Stimulated activated CD4-positive, alpha-beta T cell treated with anti-CD3 and anti-CD28 coated beads, Interleukin-15, amount 100 ng/mL, for 1 hour (primary cell): ENCODE measurements around the gene SPOP.
"Not testable (repeated sequence)": the region's sequence is repeated elsewhere in the genome, so short reads cannot be mapped to it uniquely, and the experiment has no call there.

Experiments
- DNase-seq, 2 donors: peaks; one replicate each; pipeline ENCODE4 v3.0.0-alpha.2; 2020; ENCODE audit warnings: low read depth in 1 of 2, low spot score in 1 of 2

SPOP gene

GRCh38 chr17:49659661-49660382, 18.1 kb downstream of the SPOP start:
- DNase-seq, result no peak

DNA sequence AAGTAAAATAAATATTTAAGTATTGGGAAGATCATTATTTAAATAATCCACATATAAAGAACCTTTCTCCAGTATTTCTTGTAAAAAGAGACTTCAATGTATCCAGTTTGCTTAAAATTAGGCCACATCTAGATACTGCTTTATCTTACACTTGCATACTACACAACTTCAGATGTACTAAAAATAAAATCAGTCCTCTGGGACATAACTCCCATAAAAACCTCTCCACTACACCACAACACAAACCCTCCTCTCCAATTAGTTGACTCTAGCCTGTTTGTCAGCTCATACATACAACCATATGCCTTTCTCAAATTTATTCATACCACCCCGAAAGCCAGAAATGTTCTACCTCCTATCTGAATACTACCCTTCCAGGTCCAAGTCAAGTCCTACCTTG, 21.6 kb downstream of the SPOP start:
- DNase-seq, result no peak

DNA sequence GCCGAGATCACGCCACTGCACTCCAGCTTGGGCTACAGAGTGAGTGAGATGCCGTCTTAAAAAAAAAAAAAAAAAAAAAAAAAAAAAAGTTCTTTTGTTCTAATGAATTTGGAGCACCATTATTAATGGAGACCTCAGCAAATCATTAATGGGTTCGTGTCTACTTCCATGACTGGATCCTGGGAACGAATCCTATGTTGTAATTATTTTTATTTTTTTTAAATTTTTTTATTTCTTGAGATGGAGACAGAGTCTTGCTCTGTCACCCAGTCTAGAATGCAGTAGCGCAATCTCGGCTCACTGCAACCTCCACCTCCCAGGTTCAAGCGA, 30.7 kb downstream of the SPOP start:
- no peak for DNase-seq

- DNase-seq, result peak in 1 of 2 donors; percentile 27
Measured at GRCh38 chr17:49646391-49647255, 31.3 kb downstream of the SPOP start.

- DNase-seq, result not testable (repeated sequence)
Measured at GRCh38 chr17:49646056-49646390, 31.9 kb downstream of the SPOP start.

GRCh38 chr17:49645654-49646053, 32.2 kb downstream of the SPOP start:
- DNase-seq, result no peak

DNA sequence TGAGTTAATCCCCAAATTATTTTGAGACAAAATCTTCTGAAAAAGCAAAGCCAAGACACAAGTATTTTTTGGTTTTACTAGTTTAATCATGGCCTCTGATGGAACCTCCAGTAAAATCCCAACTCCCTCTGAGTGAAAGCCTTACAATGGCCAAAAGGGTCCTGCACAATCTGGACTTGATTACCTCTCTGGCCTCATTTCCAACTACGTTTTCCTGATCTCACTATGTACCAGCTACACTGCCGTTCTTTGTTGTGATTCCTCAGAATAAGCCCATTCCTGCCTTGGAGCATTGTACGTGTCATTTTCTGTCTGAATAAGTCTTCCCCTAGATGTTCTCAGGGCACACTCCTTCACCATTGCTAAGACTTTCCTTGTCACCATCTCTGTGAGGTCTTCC, 37.3 kb downstream of the SPOP start:
- no peak for DNase-seq

DNA sequence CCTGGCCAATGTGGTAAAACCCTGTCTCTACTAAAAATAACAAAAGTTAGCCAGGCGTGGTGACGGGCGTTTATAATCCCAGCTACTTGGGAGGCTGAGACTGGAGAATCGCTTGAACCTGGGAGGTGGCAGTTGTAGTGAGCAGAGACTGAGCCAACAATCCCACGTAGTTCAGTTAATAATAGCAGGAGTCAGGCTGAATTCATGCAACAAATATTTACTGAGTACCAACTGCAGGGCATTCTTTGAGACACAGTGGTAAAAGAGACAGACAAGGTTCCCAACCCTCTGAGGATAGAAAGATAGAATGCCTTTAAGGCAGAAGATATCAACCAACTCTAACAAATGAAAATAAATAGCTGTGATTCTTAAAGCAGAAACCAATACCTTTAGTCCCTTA, 39.1 kb downstream of the SPOP start:
- no peak for DNase-seq

DNA sequence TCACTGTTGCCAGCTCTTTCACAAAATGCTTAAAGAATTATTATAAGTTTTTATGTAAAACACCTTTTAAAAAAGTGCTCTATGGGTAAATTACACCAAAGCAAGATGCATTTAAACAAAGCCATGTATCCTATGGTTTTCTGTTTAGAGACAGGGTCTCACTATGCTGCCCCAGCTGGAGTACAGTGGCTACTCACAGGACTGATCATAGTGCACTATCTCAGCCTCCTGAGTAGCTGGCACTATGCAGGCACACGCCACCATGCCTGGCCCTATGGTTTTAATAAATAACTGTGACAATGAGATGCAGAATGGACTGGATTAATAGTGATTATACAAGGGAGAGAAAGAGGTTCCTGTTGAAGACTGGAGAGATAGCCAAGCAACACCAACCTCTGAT, 40.2 kb downstream of the SPOP start:
- DNase-seq, result no peak

DNA sequence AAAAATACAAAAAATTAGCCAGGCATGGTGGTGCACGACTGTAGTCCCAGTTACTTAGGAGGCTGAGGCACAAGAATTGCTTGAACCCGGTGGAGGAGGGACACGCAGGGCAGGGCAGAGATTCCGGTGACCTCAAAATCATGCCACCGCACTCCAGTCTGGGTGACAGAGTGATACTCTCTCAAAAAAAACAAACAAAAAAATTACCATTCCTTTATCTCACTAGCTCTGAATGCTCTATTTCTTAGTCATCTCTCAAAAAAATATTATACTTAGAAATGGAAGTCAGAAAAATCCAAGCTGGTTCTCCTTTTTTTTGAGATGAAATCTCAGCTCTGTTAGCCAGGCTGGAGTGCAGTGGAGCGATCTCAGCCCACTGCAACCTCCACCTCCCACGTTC, 40.8 kb downstream of the SPOP start:
- no peak for DNase-seq

- DNase-seq, result no peak
Measured at GRCh38 chr17:49635121-49635520, 42.8 kb downstream of the SPOP start.

DNA sequence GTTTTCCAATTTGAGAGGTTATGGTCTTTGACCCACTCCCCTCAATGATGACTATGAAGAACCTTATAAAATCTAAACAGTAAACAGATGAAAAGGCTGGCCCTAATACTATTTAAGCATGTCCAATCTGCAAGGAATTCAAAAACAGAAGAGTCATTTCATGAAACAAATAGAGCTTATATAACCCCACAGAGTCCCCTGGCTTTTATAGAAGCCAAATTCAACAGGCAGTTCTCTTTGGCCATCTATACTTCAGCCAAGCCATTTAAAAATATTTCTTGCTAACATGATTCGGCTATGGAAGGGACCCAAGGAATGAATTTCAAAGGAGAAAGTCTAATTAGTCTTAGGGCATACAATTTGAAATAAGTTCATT, 43.4 kb downstream of the SPOP start:
- DNase-seq, result no peak

DNA sequence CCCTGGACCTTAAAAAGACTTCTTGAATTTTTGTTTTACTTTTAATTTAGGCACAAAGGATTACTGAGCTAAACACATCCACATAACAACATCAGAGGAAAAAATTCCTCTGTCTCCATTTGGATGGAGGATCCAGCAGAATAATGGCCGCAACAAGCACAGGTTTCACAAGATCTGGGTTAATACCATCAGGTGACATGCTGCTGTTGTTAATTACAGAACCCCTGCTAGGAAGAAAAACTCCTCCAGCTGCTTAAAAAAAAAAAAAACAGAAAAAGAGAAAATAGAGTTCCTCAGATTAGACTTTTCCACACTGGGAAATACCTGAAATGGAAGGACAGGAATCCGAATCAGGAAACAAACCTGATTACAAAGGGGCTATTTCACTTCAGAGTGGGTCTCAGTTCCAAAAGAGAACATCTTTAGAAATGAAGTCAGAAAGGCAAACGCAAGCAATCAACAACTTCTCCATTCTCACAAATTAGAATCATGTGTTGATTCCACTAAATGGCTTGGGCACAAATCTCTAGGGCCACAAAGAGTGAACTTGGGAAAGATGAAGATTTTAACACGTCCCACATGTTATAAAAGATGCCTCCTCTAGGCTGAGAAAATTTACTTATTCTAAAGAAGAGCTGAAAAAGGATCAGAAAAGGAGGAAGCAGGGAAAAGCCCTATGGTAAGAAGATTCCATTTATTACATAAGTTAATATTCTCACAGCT, 44.0 kb downstream of the SPOP start:
- no peak for DNase-seq

- DNase-seq, result no peak
Measured at GRCh38 chr17:49633250-49633649, 44.6 kb downstream of the SPOP start.

DNA sequence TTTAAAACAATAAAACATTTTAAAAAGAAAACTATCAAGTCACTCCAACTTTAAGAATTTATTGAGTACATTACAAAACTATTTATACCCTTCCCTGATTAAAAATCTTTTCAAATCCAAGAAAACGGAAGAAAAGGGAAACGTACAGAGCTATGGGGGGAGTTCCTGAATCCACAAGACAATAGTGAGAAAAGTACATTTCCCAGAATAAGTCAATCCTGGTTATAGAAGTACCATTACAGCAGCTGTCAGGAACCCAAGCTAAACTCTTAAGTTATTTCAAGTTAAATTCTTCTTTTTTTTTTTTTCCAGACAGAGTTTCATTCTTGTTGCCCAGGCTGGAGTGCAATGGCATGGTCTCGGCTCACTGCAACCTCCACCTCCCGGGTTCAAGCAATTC, 45.7 kb downstream of the SPOP start:
- no peak for DNase-seq

- no peak for DNase-seq
Measured at GRCh38 chr17:49631496-49631895, 46.4 kb downstream of the SPOP start.

- no peak for DNase-seq
Measured at GRCh38 chr17:49630113-49630900, 47.6 kb downstream of the SPOP start.

GRCh38 chr17:49629447-49629846, 48.5 kb downstream of the SPOP start:
- DNase-seq, result no peak

DNA sequence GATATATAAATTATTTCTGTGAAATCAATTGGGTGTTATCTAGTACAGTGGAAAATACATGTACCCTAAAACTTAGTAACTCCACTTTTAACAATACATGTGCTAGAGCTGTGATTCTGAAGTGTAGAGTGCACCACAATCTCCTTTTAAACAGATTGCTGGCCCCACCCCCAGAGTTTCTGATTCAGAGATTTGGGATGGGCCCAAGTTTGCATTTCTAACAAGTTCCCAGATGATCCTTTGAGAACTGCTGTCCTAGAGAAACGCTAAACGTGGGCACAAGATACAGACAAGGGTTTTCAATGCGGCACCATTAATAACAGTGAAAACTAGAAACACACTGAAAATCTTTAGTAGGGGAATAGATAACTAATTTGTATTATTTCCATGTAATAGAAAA, 53.0 kb downstream of the SPOP start:
- no peak for DNase-seq

GRCh38 chr17:49621946-49622529, 55.9 kb downstream of the SPOP start:
- DNase-seq, result no peak

DNA sequence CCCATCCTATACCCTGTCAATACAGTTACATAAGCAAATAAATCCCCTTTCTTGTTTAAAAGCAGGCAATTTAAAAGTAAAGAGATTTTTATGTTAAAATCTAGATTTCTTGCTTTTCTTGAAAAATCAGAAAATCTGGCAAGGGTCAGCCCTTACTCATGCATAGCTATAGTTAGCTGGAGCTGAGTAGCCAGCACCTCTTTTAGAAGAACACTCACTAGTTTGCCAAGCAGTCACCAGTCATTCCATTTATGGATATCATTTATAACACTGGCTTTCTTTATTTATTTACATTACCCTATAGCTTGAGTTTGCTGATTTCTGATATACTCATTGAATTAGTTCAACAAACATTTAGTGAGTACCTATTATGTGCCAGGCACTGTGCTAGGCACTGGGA, 56.5 kb downstream of the SPOP start:
- no peak for DNase-seq
